HepG2 (cell line): Measurements from ENCODE around the gene MRPL39. TPM values are rescaled to one million over a fixed set of nuclear protein-coding genes. Genes with fewer than 3 reads are reported as not detected.

Experiments used
- ATAC-seq: fragments of 200-7000 bp; cut with Tn5 transposase; 3 replicates; pipeline ENCODE4 v1.9.1; 2020; ENCODE audit warnings: mild to moderate bottlenecking, moderate library complexity
- BruUV-seq: library from RNA; stranded (reverse); fragments of 400-500 nt; replicated peaks from 2 replicates; lab custom pipeline; 2021; lab: Mats Ljungman, UMichigan
- CTCF ChIA-PET: fragments of 300-600 bp; formaldehyde crosslinking; extraction: SDS; loops from one replicate; lab custom pipeline; 2021; ENCODE audit warnings: low total read pairs, inconsistent platforms, low intra/inter-chr PET ratio; lab: Yijun Ruan, JAX
- POLR2A ChIA-PET: fragments of 350-600 bp; sonication (Branson Sonifier 250); formaldehyde crosslinking; loops from one replicate; lab custom pipeline; 2020; ENCODE audit warnings: antibody characterized with exemption, inconsistent platforms; lab: Yijun Ruan, JAX
- DNase-seq: peaks from one replicate; pipeline ENCODE4 v3.0.0-alpha.2; 2015; ENCODE audit warnings: low spot score
- FAIRE-seq: peaks from 3 replicates; lab custom pipeline; 2011; peaks lifted over from hg19 to GRCh38; lab: Jason Lieb, UNC
- H2AFZ ChIP-seq: one replicate; pipeline ENCODE4 v1.6.1; 2011; ENCODE audit warnings: low read length, inconsistent platforms
- H3K27ac ChIP-seq: fragments of 300-600 bp; 3 replicates; pipeline ENCODE4 v1.8.0; 2011; ENCODE audit warnings: mixed run types, mild to moderate bottlenecking, mixed read lengths, low read length, inconsistent platforms; ENCODE audit not compliant: insufficient read depth; ENCODE audit errors: extremely low read length
- H3K27me3 ChIP-seq, 2 experiments: fragments of 200-600 bp in 1 of 2; 2 replicates in 1 of 2; 3 replicates in 1 of 2; pipeline versions ENCODE4 v1.6.0 to v1.8.0; 2011; ENCODE audit warnings: low read length in 2 of 2, mild to moderate bottlenecking in 2 of 2, moderate library complexity in 2 of 2, inconsistent platforms in 1 of 2; ENCODE audit not compliant: insufficient read depth in 2 of 2, control insufficient read depth in 1 of 2
- H3K36me3 ChIP-seq, 2 experiments: fragments of 200-600 bp in 1 of 2; replicated peaks in 1 of 2; 2 replicates in 1 of 2; 3 replicates in 1 of 2; pipeline versions ENCODE4 v1.5.1 to v1.8.0; 2011; ENCODE audit warnings: low read length in 2 of 2, inconsistent platforms in 1 of 2; ENCODE audit not compliant: insufficient read depth in 2 of 2, control insufficient read depth in 1 of 2
- H3K4me1 ChIP-seq: 2 replicates; pipeline ENCODE4 v1.5.1; 2012; ENCODE audit warnings: low read length, inconsistent platforms; ENCODE audit not compliant: insufficient read depth
- H3K4me2 ChIP-seq: 2 replicates; pipeline ENCODE4 v1.6.0; 2011; ENCODE audit warnings: low read depth, low read length, inconsistent platforms
- H3K4me3 ChIP-seq, 3 experiments: fragments of 200-600 bp in 1 of 3; sonication (generic), shearing (Covaris generic) in 1 of 3; replicated peaks in 1 of 3; 2 replicates each; pipeline ENCODE4 v1.5.1; 2011 to 2016; ENCODE audit warnings: low read length in 3 of 3, inconsistent platforms in 2 of 3, low read depth in 2 of 3, mild to moderate bottlenecking in 2 of 3, control low read depth in 1 of 3, mixed read lengths in 1 of 3; ENCODE audit not compliant: insufficient read depth in 1 of 3
- H3K79me2 ChIP-seq: one replicate; pipeline ENCODE4 v1.6.1; 2011; ENCODE audit warnings: low read length, inconsistent platforms; ENCODE audit not compliant: insufficient read depth
- H3K9ac ChIP-seq: 2 replicates; pipeline ENCODE4 v1.6.0; 2011; ENCODE audit warnings: mild to moderate bottlenecking, low read depth, low read length, inconsistent platforms; ENCODE audit not compliant: insufficient read depth
- H3K9me3 ChIP-seq: 2 replicates; pipeline ENCODE4 v1.5.1; 2012; ENCODE audit warnings: mild to moderate bottlenecking, low read length
- H4K20me1 ChIP-seq: 2 replicates; pipeline ENCODE4 v1.6.0; 2011; ENCODE audit warnings: inconsistent platforms, mild to moderate bottlenecking, low read length, moderate library complexity; ENCODE audit not compliant: insufficient read depth
- NCOR1 ChIP-seq: fragments of 200-600 bp; sonication (generic); IDR thresholded peaks from 2 replicates; pipeline ENCODE4 v1.7.0; 2017; ENCODE audit warnings: antibody characterized with exemption, low read length, borderline replicate concordance
- POGK ChIP-seq: sonication (generic); formaldehyde crosslinking; conservative IDR thresholded peaks from 2 replicates; pipeline ENCODE4 v1.8.0; 2022; ENCODE audit warnings: mild to moderate bottlenecking, moderate library complexity, missing genetic modification reagents
- RBFOX2 ChIP-seq: fragments of 200-400 bp; formaldehyde crosslinking; IDR thresholded peaks from 2 replicates; pipeline ENCODE4 v1.6.1; 2017; ENCODE audit warnings: low read depth, mild to moderate bottlenecking, low read length
- SRSF4 ChIP-seq: fragments of 200-400 bp; formaldehyde crosslinking; IDR thresholded peaks from one replicate; pipeline ENCODE4 v1.6.1; 2018; ENCODE audit warnings: mild to moderate bottlenecking, low read depth, low read length, moderate library complexity; ENCODE audit not compliant: poor library complexity, severe bottlenecking
- THRA ChIP-seq: sonication (generic); formaldehyde crosslinking; IDR thresholded peaks from 2 replicates; pipeline ENCODE4 v1.4.0; 2020; ENCODE audit warnings: missing genetic modification reagents, borderline replicate concordance
- ZBTB14 ChIP-seq: sonication (generic); formaldehyde crosslinking; IDR thresholded peaks from 2 replicates; pipeline ENCODE4 v1.4.0; 2020; ENCODE audit warnings: missing genetic modification reagents
- ZNF18 ChIP-seq: sonication (generic); formaldehyde crosslinking; IDR thresholded peaks from 2 replicates; pipeline ENCODE4 v1.8.0; 2022; ENCODE audit warnings: mild to moderate bottlenecking, missing genetic modification reagents; ENCODE audit not compliant: insufficient replicate concordance
- ZNF24 ChIP-seq: fragments of 450-650 bp; IDR thresholded peaks from 2 replicates; pipeline ENCODE4 v1.6.1; 2017; ENCODE audit warnings: antibody characterized with exemption, mild to moderate bottlenecking
- WGBS: methylation state at CpG from one replicate; pipeline ENCODE4 v1.1.6; 2017; ENCODE audit warnings: low lambda C conversion rate; 5-methylcytosine and 5-hydroxymethylcytosine counted together
- in situ Hi-C: cut with HindIII; loops from 2 replicates; pipeline ENCODE4 v1.10.0; 2017; ENCODE audit warnings: low pct_unique_long_range_greater_than_20kb; ENCODE audit not compliant: extremely low pct_ligation_motif_present
- intact Hi-C: fragments of 100-400 bp; cut with micrococcal nuclease; formaldehyde crosslinking; loops from one replicate; pipeline ENCODE4 v1.10.0; 2022; ENCODE audit not compliant: unreplicated experiment
- polyA plus RNA-seq, 8 experiments: library from polyadenylated mRNA; depleted of rRNA in 3 of 8; stranded (reverse) in 7 of 8; unstranded in 1 of 8; fragments of >200 nt; fragmentation: Illumina TruSeq in 4 of 8; extraction: Trizol in 4 of 8; gene quantifications; 2 replicates each; pipeline versions ENCODE4 v1.2.1 to v1.2.3, GENCODE V29; 2011 to 2016; ENCODE audit warnings: low read depth in 4 of 8, missing spikeins in 1 of 8, mixed read lengths in 1 of 8; ENCODE audit not compliant: insufficient read depth in 1 of 8
- total RNA-seq, 5 experiments: library from RNA; depleted of rRNA; stranded (reverse); fragments of >200 nt; fragmentation: Illumina TruSeq; extraction: Trizol; gene quantifications; 2 replicates each; pipeline ENCODE4 v1.2.3, GENCODE V29; 2016; ENCODE audit warnings: low read depth in 1 of 5

The MRPL39 gene
- total and polyA plus RNA-seq, 2 of the 13 experiments (the other 11 are each of a cell fraction or from before 2014, with no cell fraction given): 29.1 to 91.2 TPM

- intact Hi-C loops: loop anchor here (5.0 kb wide), 1 partner anchor 374 kb away; no protein-coding TSS in a partner anchor
- TF ChIP-seq THRA (CRISPR knock-in tag) (no peak), SRSF4 (no peak), RBFOX2 (no peak), NCOR1 (no peak), ZNF24 (no peak), POGK (no peak), ZBTB14 (CRISPR knock-in tag) (no peak), ZNF18 (no peak)
These were observed 33.6 kb upstream of the MRPL39 start for GRCh38 chr21:25640943-25641292.

More at GRCh38 chr21:25640943-25641292, 33.6 kb upstream of the MRPL39 start:
- CTCF ChIA-PET: no interaction called here
- Histone ChIP-seq H4K20me1 (no peaks in the 10 kb centered on the region), H3K36me3 (no peaks in the 10 kb centered on the region), H3K27me3 (peaks cover 0 to 33% of the 10 kb centered on the region in 2 experiments; a peak in 2 of 5 replicates), H3K9me3 (no peaks in the 10 kb centered on the region), H3K4me2 (no peak overlapping the region), H3K4me3 (no peak overlapping the region), H3K9ac (no peak overlapping the region), H2AFZ (no peak overlapping the region), H3K27ac (no peak overlapping the region), H3K79me2 (no peaks in the 10 kb centered on the region), H3K4me1 (peaks cover 8% of the 10 kb centered on the region; the same call in 1 of the 2 replicates)
- DNase-seq (no peak), FAIRE-seq (no peak), ATAC-seq (no peak)
- no TSS peak for BruUV-seq
- 34% methylated on average over 5 of the region's 5 CpGs for WGBS
- POLR2A ChIA-PET: no interaction called here
- in situ Hi-C loops: no loop called here
